NCI-H1105 treated with DMSO at 0.1 percent for 48 hours (cell line): ENCODE results near the gene TPM2.
A peak's percentile ranks its signal among the peaks of the same experiment; 100 is the strongest.
"Not testable (repeated sequence)": the region's sequence is repeated elsewhere in the genome, so short reads cannot be mapped to it uniquely, and the experiment has no call there.

Experiments used
- DNase-seq: peaks from one replicate; lab custom pipeline; 2025; lab: John Stamatoyannopoulos, UW

TPM2 gene

DNA sequence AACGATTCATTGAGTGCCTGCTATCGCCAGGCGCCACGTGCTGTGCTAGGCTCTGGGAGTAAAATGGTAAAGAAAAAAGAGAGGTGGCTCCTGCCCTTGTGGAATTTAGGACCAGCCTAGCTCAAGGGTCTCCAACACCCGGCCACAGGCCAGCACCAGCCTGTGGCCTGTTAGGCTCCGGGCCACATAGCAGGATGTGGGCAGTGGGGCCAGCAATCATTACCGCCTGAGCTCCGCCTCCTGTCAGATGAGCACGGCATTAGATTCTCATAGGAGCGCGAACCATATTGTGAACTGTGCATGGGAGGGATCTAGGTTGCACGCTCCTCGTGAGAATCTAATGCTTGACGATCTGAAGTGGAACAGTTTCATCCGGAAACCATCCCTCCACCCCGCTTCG, 33.4 kb downstream of the TPM2 start:
- DNase-seq: no peak

DNA sequence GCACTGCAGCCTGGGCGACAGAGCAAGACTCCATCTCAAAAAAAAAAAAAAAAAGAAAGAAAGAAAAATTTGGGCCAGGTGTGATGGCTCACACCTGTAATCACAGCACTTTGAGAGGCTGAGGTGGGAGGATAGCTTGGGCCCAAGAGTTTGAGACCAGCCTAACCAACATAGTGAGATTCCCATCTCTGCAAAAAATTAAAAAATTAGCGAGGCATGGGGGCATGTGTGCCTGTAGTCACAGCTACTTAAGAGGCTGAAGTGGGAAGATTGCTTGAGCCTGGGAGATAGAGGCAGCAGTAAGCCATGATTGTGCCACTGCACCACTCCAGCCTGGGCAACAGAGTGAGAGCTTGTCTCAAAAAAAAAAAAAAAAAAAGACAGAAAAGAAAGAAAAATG, 36.1 kb downstream of the TPM2 start:
- no peak for DNase-seq

DNA sequence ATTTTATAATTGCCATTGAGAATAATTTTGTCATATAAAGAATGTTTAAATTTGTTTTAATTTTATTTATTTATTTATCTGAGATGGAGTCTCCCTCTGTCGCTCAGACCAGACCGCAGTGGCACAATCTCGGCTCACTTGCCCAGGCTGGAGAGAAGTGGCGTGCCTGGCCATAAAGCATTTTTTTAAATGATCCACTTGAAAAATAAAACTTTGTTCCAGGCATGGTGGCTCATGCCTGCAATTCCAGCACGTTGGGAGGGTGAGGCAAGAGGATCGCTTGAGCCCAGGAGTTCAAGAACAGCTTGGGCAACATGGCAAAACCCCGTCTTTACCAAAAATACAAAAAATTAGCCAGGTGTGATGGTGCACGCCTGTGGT, 36.9 kb downstream of the TPM2 start:
- DNase-seq: no peak

DNA sequence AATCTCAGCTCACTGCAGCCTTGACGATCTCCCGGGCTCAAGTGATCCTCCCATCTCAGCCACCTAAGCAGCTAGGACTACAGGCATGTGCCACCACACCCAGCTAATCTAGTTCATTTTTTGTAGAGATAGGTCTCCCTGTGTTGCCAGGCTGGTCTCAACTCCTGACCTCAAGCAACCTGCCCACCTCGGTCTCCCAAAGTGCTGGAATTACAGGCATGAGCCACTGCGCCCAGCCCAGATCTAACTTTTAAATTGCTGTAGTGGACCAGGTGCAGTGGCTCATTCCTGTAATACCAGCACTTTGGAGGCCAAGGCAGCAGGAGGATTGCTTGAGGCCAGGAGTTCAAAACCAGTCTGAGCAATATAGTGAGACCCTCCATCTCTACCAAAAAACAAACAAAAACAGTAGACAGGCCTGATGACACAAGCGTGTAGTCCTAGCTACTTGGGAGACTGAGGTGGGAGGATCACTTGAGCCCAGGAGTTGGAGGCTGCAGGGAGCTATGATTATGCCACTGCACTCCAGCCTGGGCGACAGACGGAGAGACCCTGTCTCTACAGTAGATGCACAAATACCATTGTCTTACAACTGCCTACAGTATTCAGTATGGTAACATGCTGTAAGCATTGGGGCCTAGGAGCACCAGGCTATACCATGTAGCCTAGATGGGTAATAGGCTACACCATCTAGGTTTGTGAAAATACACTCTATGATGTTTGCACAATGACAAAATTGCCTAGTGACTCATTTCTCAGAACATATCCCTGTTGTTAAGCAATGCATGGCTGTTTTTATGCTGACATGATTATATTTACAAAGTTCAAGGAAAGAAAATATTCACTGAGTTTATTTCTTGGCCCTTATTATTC, 37.5 kb downstream of the TPM2 start:
- no peak for DNase-seq

DNA sequence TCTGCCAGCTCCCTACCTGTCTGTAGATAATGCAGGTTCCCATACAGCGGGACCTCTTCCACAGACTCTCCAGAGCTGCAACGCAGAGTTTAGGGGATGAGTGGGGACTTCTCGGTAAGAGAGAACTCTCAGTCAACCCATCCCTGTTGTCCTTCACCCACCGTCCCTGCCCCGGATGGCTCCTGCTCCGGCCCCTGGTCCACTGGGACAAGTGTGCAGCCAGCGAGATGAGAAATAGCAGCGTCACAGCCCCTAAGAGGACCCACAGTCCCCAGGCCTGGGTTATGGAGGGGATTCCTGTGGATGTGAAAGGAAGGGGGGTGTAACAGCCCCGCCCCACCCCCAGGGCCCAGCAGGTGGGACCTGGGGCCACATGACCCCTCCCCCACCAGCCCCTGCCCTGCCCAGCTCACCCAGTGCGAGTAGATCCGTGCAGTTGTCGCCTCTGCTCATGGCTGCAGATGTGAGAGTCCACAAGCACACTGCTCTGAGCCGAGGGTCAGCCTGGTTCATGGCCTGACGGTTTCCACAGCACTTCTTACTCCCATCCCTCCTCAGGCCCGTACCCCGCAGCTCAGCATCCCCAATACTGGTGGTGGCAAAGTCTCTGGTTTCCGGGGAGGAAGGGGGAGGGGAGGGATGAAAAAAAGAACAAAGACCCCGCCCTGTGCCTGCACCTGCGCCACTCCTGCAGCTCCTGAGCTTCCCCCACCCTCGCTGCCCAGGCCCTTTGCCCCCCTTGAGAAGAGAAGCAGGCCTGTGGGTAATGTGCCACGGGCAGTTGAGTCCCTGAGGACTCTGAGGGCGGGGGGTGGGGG, 39.2 kb downstream of the TPM2 start, which contains the start of gene SIT1:
Gene SIT1 (minus strand): TSS at position 591 of the 818 bp plus-strand sequence. CDS start 78 bp downstream, at position 513.
- no peak for DNase-seq

DNA sequence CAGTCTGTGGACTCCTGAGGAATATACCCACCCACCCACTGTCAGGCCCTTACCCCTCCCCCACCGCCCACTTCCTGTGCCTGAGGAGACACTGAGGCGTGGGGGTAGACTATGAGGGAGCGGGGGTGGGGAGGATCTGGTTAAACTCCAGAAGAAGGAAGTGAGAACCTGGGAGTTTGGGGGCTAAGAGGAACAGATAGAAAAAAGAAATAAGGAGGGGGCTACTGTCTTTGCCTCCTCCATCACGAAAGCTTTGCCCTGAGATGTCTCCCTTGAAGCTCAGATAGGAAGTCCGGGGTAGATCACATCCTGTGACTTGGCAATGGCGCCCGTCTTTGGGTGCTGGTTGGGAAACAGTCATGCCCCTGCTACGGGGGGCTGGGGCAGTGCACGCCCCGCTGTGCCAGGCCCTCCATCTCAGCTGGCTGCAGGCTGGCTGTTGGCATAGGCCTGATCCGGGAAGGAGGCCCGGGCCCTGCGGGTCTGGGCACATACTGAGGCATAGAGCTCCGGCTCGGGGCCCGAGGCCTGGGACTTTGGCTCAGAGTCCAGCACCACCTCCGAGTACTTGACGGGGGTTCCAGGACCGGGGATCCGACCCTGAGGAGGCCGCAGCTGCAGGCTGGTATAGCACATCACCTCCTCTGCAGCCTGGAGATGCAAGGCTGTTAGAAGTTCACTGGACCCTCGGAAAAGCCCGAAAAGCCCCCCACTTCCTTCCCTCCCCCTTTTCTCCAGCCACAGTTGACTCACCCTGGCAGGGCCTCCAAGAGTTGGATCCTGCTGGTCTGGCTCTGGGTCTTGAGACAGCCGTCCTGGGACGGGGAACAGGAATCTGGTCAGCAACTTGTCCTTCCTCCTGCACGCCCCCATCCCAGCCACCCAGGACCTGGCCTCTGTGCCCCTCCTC, 40.0 kb downstream of the TPM2 start:
- no peak for DNase-seq

DNA sequence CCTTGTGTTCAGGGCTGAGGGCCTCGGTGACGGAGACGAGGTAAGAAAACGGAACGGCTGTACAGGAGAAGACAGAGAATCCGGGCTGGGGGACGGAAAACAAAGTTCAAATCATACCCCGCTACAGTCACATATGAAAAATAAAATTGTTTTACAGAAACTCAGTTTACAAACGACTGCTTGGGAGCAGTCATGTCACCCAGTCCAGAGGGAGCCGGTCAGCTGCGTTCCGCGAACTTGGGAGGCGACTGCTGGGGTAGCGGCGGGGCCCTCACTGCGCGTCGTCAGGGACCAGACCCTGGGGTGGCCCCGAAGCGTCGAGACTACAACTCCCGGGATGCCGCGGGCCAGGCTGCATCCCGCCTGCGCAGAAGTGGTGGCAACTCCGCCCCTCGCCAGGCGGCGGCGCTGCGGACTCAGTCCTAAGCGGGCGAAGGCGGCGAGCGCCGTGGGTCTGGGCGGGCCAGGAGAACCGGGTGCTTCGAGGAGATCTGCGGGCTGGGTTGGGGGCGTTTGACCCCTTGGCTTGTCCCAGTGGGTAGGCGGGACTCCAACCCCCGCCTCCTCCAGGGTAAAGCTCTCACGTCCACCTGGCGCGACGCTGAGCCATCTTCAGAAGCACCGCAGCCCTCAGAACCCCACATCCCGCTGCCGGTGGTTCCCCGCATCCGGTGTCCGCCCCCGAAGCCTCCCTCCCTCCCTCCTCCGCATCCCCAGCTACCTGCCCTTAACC, 43.0 kb downstream of the TPM2 start:
- peak; percentile 84 for DNase-seq

DNA sequence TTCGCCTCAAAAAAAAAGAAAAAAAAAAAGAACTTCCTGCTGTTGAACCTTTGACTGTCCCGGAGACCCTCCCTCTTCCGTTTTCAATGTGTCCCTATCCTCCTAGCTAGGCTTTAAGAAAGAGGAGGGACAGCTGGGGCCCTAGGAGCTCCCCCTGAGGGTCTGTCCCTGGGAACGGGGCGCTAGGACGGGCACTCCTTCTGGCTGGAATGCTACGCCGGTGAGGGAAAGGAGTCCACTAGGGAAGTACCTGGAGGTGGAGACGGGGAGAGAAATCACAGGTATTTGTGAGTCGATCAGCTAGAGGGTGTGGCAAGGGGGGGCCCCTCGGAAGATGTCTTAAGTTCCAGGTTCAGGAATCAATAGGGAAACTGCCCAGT, 43.6 kb downstream of the TPM2 start:
- peak; percentile 57 for DNase-seq

DNA sequence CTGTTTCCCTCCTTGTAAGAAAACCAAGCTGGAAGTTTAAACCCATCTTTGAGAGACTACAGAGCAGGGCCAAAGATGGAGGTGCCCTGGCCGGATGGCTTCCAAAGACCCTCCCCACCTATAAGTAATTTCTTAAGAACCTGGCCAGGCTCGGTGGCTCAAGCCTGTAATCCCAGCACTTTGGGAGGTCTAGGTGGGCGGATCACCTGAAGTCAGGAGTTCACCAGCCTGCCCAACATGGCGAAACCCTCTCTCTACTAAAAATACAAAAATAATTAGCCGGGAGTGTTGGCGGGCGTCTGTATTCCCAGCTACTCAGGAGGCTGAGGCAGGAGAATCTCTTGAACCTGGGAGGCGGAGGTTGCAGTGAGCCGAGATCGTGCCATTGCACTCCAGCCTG, 44.0 kb downstream of the TPM2 start:
- not testable (repeated sequence) for DNase-seq

DNA sequence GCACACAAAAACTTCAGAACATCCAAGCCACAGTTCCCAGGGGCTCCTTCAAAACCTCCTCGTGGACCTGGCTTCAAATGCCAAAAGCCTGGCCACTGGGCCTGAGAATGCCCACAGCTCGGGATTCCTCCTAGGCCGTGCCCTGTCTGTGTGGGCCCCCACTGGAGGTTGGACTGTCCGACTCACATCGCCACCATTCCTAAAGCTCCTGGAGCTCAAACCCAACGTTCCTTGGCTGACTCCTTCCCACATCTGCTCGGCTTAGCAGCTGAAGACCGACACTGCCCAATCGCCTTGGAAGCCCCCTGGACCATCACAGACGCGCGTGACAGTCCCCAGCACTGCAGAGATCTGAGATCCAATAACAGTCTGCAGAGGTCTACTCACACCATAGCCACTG, 46.7 kb downstream of the TPM2 start:
- no peak for DNase-seq

DNA sequence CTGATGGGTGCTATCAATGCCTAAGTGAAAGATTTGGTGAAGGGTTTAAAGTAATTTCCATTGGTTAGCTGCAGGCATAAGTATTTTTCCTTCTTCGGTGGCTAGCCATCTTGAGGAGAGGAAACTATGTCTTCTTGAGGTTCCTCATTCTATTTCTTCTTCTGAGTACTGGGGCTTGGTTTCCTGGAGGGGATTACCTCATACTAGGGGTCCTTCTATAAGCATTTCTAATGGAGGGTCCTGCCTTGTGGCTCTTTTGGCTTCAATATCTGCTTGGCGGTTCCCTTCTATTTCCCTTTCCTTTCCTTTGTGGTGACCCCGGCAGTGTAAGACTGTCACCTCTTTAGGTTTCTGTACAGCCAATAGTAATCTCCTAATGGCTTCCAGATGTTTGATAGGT, 48.2 kb downstream of the TPM2 start:
- DNase-seq: not testable (repeated sequence)

DNA sequence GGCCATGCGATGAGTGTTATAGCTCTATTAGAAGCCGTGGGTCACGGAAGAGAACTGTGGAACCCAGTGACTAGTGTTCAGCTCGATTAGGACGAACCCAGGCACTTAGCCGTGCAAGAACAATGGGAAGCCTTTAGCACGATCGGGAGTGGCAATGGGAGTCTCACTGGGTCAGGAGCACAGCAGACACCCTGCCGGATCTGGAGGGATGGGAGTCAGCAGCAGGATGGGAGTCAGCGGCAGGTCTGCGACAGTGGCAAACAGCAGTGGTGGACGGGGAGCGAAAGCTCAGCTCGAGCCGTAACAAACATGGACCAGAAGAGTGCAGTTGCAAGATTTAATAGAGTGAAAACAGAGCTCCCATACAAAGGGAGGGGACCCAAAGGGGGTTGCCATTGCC, 49.3 kb downstream of the TPM2 start:
- DNase-seq: not testable (repeated sequence)

DNA sequence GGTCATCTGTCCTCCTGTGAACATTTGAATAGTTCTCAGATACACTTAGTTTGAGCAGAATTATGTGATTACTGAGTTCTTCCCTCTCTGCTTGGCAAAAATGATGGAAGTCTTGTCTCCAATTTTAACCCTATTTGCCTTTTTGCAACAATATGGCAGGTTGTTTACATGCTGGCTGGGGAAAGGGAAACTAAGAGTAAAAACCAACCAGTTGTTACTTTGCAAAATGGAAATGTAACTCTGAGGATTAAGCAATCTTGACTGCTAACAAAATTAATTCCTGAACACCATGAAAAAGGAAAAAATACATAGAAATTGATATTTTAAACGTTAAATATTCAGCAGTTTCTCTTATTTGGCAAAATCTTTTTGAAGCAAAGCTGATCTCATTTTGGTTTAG, 50.1 kb downstream of the TPM2 start:
- no peak for DNase-seq

DNA sequence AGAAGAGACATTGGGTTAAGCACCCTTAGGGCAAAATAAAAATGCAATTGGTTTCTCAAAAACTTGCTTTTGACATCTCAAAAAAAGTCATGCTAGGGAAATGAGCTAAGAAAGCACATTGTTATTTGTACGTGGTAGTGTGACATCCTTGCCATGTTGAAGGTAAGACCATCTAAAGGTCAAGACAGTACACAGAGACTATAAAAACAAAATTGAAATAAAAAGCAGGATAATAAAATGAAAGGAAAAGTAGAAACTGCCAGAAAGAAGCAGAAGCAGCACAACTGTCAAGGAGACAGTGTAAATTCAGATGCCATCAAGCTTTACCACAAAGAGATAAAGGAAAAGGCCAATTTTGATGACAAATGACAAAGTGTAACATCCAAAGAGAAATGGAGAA, 50.5 kb downstream of the TPM2 start:
- DNase-seq: not testable (repeated sequence)

DNA sequence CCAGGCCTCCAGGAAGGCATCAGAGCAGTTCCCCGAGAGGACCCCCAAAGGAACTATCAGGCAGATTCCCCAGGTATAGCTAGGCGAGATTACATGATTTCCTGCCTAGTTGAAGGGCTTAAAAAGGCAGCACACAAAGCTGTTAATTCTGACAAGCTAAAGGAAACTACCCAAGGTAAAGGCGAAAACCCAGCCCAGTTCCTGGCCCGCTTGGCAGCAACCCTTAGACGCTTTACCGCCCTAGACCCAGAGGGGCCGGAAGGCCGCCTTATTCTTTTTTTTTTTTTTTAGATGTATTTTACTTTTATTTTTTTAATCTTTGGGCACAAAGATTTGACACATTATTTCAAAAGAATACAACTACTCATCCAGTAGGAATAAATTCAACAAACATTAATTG, 51.0 kb downstream of the TPM2 start:
- not testable (repeated sequence) for DNase-seq

DNA sequence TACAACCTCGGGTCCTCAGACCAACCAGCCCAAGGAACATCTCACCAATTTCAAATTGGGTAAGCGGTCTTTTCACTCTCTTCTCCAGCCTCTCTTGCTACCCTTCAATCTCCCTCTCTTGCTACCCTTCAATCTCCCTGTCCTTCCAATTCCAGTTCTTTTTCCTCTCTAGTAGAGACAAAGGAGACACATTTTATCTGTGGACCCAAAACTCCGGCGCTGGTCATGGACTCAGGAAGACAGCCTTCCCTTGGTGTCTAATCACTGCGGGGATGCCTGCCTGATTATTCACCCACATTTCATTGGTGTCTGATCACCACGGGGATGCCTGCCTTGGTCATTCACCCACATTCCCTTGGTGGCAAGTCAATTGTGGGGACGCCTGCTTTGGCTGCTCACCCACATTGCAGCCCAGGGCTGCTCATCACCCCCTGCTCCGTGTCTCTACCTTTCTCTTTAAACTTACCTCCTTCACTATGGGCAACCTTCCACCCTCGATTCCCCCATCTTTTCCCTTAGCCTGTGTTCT, 52.2 kb downstream of the TPM2 start:
- DNase-seq: not testable (repeated sequence)

DNA sequence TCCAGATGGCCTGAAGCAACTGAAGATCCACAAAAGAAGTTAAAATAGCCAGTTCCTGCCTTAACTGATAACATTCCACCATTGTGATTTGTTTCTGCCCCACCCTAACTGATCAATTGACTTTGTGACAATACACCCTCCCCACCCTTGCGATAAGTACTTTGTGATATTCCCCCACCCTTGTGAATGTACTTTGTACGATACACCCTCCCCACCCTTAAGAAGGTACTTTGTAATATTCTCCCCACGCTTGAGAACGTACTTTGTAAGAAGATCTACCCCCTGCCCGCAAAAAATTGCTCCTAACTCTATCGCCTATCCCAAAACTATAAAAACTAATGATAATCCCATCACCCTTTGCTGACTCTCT, 52.9 kb downstream of the TPM2 start:
- not testable (repeated sequence) for DNase-seq

DNA sequence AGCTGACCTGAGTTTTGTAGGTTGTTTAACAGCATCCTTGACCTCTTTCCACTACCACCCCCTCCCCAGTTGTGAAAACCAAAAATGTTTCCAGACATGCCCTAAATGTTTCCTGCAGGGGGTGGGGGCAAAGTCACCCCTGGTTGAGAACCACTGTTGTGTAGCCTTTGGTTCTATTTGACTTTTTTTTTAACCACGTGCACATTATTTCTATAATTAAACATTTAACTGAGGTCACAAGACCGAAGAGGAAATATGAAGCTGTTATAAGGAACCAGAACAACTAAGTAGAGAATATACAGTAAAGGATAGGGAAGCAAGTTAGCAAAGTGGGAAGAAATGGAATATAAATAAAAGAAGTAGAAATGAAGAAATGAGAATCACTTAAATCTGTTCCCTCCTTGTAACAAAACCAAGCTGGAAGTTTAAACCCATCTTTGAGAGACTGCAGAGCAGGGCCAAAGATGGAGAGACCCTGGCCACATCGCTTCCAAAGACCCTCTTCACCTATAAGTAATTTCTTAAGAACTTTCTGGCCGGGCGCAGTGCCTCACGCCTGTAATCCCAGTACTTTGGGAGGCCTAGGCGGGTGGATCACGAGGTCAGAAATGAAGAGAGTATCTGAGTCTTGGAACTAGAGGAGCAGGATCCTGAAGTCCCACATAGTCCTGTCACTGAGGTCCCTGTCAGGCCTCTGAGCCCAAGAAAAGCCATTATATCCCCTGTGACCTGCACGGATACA, 53.4 kb downstream of the TPM2 start:
- DNase-seq: no peak

DNA sequence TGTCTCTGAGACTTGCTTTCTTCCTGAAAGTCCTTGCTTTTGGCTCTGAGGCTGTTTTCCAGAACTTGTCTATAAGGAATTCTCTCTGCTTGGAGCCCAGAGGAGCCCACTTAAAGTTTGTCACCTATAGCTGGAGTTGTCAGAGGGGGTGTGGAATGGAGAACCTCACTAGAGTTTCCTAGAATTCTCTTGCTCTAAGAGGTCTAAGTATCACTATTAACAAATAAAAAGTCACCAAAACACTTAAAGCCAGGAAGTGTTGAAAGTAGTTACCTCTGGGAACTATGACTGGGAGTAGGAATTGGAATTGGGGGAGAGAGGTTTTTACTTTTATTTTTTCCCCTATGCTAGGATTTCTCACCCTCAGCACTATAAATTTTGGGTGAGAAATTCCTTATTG, 54.0 kb downstream of the TPM2 start:
- no peak for DNase-seq
